ENCODE data around the gene SLC2A9. TPM values are rescaled to one million over a fixed set of nuclear protein-coding genes. Genes with fewer than 3 reads are reported as not detected.

SLC2A9 gene
- total RNA-seq, 1 donor from 2014 or later: 25.2 TPM

- intact Hi-C loops (cut with DNase I): no loop called here
- Histone ChIP-seq H3K4me1 (no peaks in the 10 kb centered on the region), H3K27me3 (ENCODE audit: low read depth) (no peaks in the 10 kb centered on the region), H3K36me3 (no peaks in the 10 kb centered on the region), H3K9me3 (no peaks in the 10 kb centered on the region), H3K27ac (no peak overlapping the region), H3K4me3 (no peak overlapping the region)
- TF ChIP-seq, protein P1, sequence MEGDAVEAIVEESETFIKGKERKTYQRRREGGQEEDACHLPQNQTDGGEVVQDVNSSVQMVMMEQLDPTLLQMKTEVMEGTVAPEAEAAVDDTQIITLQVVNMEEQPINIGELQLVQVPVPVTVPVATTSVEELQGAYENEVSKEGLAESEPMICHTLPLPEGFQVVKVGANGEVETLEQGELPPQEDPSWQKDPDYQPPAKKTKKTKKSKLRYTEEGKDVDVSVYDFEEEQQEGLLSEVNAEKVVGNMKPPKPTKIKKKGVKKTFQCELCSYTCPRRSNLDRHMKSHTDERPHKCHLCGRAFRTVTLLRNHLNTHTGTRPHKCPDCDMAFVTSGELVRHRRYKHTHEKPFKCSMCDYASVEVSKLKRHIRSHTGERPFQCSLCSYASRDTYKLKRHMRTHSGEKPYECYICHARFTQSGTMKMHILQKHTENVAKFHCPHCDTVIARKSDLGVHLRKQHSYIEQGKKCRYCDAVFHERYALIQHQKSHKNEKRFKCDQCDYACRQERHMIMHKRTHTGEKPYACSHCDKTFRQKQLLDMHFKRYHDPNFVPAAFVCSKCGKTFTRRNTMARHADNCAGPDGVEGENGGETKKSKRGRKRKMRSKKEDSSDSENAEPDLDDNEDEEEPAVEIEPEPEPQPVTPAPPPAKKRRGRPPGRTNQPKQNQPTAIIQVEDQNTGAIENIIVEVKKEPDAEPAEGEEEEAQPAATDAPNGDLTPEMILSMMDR (IDR thresholded peaks at IDR 0.05): no peak
- ATAC-seq (no peak), DNase-seq (no peak)
Observed at GRCh38 chr4:9946170-9946569, 75.1 kb downstream of the SLC2A9 start.

GRCh38 chr4:9944431-9945425, 76.6 kb downstream of the SLC2A9 start:
- DNase-seq (no peak), ATAC-seq (no peak)
- H3K9me3 ChIP-seq: no peaks in the 10 kb centered on the region
- H3K27me3 ChIP-seq (ENCODE audit: low read depth): no peaks in the 10 kb centered on the region
- TF ChIP-seq, protein P1 (IDR thresholded peaks at IDR 0.05): no peak
- no peak overlapping the region for H3K27ac ChIP-seq
- no peaks in the 10 kb centered on the region for H3K4me1 ChIP-seq
- H3K36me3 ChIP-seq: no peaks in the 10 kb centered on the region
- H3K4me3 ChIP-seq: no peak overlapping the region
- intact Hi-C loops (cut with DNase I): no loop called here

DNA sequence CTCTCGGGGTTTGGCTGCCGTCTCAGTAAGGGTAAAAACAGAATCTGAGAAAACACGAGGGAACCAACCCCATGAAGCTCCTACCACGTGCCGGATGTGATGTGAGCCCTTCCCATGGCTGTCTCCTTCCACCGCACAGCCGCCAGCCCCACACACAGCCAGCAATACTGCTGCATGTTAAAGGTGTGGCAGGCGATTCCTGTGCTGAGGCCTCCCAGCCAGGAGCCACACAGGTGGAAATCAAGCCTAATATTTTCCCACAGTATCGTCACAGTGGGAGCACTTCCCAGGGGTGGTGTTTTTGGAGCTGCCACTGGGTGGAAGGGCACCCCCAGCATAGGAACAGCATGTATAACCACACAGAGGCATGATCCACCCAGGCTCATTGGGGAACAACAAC, 77.5 kb downstream of the SLC2A9 start:
- DNase-seq (no peak), ATAC-seq (no peak)
- intact Hi-C loops (cut with DNase I): no loop called here
- no peaks in the 10 kb centered on the region for H3K9me3 ChIP-seq
- H3K36me3 ChIP-seq: no peaks in the 10 kb centered on the region
- TF ChIP-seq, protein P1 (IDR thresholded peaks at IDR 0.05): no peak
- H3K4me1 ChIP-seq: no peaks in the 10 kb centered on the region
- H3K4me3 ChIP-seq: no peak overlapping the region
- H3K27ac ChIP-seq: no peak overlapping the region
- H3K27me3 ChIP-seq (ENCODE audit: low read depth): no peaks in the 10 kb centered on the region

DNA sequence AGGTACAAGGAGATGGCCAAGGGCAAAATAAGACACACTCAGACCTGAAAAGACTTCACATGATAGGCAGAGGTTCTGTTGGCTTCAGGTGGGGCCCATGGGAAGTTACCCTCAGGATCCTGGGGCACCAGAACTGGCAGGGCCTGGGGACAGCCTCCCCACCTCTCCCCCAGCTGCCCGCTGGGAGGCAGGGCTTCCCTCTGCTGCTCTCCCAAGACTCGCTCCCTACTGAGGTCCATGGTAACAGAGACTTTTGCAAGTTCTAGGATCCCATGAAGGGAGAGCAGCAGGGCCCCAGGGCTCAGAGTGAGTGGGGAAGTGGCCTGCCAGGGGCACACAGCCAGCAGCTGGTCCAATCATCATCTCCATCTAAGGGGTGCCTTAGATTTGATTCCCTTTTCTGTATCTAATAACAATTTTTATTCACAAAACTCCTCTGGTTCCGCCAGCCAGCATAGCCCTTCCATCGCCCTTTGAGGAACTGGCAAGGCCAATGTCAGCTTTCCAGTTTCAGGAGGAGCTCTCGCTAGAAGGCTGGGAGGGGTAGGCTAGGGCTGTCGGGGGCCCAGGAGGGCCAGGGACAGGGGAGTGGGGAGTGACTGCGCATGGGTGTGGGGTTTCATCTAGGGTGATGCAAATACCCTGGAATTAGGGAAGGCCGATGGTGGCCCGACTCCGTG, 78.2 kb downstream of the SLC2A9 start:
- no peaks in the 10 kb centered on the region for H3K9me3 ChIP-seq
- intact Hi-C loops (cut with DNase I): no loop called here
- H3K36me3 ChIP-seq: no peaks in the 10 kb centered on the region
- ATAC-seq (no peak), DNase-seq (no peak)
- H3K4me1 ChIP-seq: no peaks in the 10 kb centered on the region
- TF ChIP-seq, protein P1 (IDR thresholded peaks at IDR 0.05): no peak
- no peak overlapping the region for H3K27ac ChIP-seq
- no peaks in the 10 kb centered on the region for H3K27me3 ChIP-seq (ENCODE audit: low read depth)
- no peak overlapping the region for H3K4me3 ChIP-seq

GRCh38 chr4:9942139-9942538, 79.2 kb downstream of the SLC2A9 start:
- intact Hi-C loops (cut with DNase I): no loop called here
- ATAC-seq: no peak

More at GRCh38 chr4:9942139-9942538, 79.2 kb downstream of the SLC2A9 start:
- no peak for DNase-seq
- Histone ChIP-seq H3K36me3 (no peaks in the 10 kb centered on the region), H3K27ac (no peak overlapping the region), H3K4me3 (no peak overlapping the region), H3K4me1 (no peaks in the 10 kb centered on the region), H3K9me3 (no peaks in the 10 kb centered on the region), H3K27me3 (ENCODE audit: low read depth) (no peaks in the 10 kb centered on the region)
- TF ChIP-seq, protein P1 (IDR thresholded peaks at IDR 0.05): no peak

All from lower lobe of right lung (tissue), 2 donors.